Measurements from ENCODE around the gene IL17RE. TPM values are rescaled to one million over a fixed set of nuclear protein-coding genes. Genes with fewer than 3 reads are reported as not detected.
A peak's percentile ranks its signal among the peaks of the same experiment; 100 is the strongest.

IL17RE gene
- polyA plus RNA-seq, 1 donor from 2014 or later, result 0.52 TPM

DNA sequence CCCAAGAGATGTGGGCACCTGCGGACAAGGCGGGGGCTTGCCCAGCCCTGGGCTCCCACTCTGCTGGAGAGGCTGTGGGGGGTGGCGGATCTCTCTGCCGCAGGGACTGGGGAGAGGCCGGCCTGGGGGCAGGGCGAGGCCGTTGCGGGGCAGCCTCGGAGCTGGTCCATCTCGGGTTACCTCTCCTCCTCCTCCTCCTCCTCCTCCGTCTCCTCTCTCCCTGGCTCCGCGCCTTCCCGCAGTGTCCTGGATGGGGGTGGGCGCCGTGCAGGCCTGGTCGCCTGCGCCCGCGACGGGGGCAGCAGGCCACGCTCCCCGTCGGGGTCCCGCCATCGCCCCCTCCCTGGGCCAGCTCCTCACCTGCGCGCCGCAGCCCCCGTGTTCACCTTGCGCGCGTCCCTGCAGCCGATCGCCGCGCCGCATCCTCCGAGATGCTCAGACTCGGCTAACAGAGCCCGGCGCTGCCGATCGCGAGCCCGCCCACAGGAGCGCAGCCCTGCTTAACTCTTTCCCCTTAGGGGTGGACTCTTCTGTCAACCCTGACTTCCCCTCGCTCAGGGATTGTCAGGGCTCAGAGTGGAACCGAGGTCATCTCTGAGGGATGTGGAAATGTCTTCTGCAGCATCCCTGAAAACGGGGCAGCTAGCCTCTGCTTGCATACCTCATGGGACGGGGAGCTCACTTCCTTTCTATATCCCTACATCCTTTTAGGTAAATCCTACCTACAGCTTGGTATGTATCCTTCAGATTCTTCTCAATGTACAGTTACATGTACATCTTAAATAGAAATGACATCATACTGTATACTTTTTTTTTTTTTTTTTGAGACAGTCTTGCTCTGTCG, 49.5 kb downstream of the IL17RE start, which contains the start of gene PRRT3:
Gene PRRT3 (minus strand): TSS at position 447 of the 844 bp plus-strand sequence. CDS start 2,293 bp downstream, outside the sequence.
- Histone ChIP-seq H3K27me3 (ENCODE audit: insufficient read depth, low read depth, low read length) (no peaks in the 10 kb centered on the region), H3K4me2 (ENCODE audit: low read length) (peak within 1 kb of the TSS; percentile 92), H3K9me2 (ENCODE audit: insufficient read depth, low read length) (no peaks in the 10 kb centered on the region), H3K79me2 (replicated peaks; ENCODE audit: insufficient read depth, low read length) (no peaks in the 10 kb centered on the region), H3K9me3 (ENCODE audit: low read length) (no peaks in the 10 kb centered on the region), H3K4me3 (ENCODE audit: low read length) (peak within 1 kb of the TSS; percentile 95), H4K20me1 (ENCODE audit: insufficient read depth) (no peaks in the 10 kb centered on the region), H3F3A (ENCODE audit: insufficient read depth, low read length, poor library complexity, severe bottlenecking) (no peaks in the 10 kb centered on the region), H3K27ac (ENCODE audit: low read length) (no peak within 1 kb of the TSS), H3K36me3 (ENCODE audit: insufficient read depth, low read length) (no peaks in the 10 kb centered on the region), H3K9ac (ENCODE audit: low read length) (peak within 1 kb of the TSS; percentile 77), H2AFZ (ENCODE audit: low read depth, low read length) (peak within 1 kb of the TSS; percentile 69)
- TF ChIP-seq MXI1 (conservative IDR thresholded peaks at IDR 0.05; ENCODE audit: poor library complexity, severe bottlenecking) (peak; percentile 87), EP300 (conservative IDR thresholded peaks at IDR 0.05; ENCODE audit: poor library complexity, severe bottlenecking) (peak; percentile 54), TAF1 (IDR thresholded peaks at IDR 0.05; ENCODE audit: low read depth) (peak; percentile 47), EZH2 (IDR thresholded peaks at IDR 0.05; ENCODE audit: borderline replicate concordance, insufficient read depth, low read length, poor library complexity, severe bottlenecking) (no peak), RAD21 (conservative IDR thresholded peaks at IDR 0.05) (peak; percentile 42), SMC3 (conservative IDR thresholded peaks at IDR 0.05; ENCODE audit: poor library complexity) (peak; percentile 59), CTCF (IDR thresholded peaks at IDR 0.05; ENCODE audit: poor library complexity, severe bottlenecking) (no peak), POLR2AphosphoS5 (IDR thresholded peaks at IDR 0.05) (peak; percentile 81)
- TF ChIP-seq, protein P1, sequence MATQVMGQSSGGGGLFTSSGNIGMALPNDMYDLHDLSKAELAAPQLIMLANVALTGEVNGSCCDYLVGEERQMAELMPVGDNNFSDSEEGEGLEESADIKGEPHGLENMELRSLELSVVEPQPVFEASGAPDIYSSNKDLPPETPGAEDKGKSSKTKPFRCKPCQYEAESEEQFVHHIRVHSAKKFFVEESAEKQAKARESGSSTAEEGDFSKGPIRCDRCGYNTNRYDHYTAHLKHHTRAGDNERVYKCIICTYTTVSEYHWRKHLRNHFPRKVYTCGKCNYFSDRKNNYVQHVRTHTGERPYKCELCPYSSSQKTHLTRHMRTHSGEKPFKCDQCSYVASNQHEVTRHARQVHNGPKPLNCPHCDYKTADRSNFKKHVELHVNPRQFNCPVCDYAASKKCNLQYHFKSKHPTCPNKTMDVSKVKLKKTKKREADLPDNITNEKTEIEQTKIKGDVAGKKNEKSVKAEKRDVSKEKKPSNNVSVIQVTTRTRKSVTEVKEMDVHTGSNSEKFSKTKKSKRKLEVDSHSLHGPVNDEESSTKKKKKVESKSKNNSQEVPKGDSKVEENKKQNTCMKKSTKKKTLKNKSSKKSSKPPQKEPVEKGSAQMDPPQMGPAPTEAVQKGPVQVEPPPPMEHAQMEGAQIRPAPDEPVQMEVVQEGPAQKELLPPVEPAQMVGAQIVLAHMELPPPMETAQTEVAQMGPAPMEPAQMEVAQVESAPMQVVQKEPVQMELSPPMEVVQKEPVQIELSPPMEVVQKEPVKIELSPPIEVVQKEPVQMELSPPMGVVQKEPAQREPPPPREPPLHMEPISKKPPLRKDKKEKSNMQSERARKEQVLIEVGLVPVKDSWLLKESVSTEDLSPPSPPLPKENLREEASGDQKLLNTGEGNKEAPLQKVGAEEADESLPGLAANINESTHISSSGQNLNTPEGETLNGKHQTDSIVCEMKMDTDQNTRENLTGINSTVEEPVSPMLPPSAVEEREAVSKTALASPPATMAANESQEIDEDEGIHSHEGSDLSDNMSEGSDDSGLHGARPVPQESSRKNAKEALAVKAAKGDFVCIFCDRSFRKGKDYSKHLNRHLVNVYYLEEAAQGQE (IDR thresholded peaks at IDR 0.05; ENCODE audit: borderline replicate concordance), result no peak

DNA sequence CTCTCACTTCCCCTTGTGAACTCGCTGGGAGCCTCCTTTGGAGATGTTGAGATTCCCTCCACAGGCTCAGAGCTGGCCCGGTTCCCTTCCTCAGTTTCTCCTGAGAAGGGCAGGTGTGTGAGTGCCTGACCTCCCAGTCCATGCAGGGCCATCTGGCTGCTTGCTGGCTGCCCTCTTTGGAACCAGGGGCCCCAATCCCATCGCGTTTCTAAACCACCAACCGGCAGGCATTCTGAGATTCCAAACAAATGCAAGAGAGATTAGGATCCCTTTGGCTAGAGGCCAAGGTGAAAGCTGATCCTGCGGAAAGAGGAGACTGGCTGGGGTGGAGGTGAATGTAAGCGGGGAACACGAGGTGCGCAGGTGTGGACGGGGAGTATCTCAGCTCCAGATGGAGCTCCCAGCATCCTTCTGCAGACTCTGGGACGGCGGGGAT, 52.4 kb downstream of the IL17RE start:
- H3K27me3 ChIP-seq (ENCODE audit: insufficient read depth, low read depth, low read length), result no peaks in the 10 kb centered on the region
- H3F3A ChIP-seq (ENCODE audit: insufficient read depth, low read length, poor library complexity, severe bottlenecking), result no peaks in the 10 kb centered on the region
- no peak overlapping the region for H3K4me3 ChIP-seq (ENCODE audit: low read length)
- no peaks in the 10 kb centered on the region for H3K9me2 ChIP-seq (ENCODE audit: insufficient read depth, low read length)
- no peak overlapping the region for H3K9ac ChIP-seq (ENCODE audit: low read length)
- no peaks in the 10 kb centered on the region for H4K20me1 ChIP-seq (ENCODE audit: insufficient read depth)
- no peak overlapping the region for H2AFZ ChIP-seq (ENCODE audit: low read depth, low read length)
- no peaks in the 10 kb centered on the region for H3K36me3 ChIP-seq (ENCODE audit: insufficient read depth, low read length)
- H3K9me3 ChIP-seq (ENCODE audit: low read length), result no peaks in the 10 kb centered on the region
- TF ChIP-seq POLR2AphosphoS5 (IDR thresholded peaks at IDR 0.05) (no peak), MXI1 (conservative IDR thresholded peaks at IDR 0.05; ENCODE audit: poor library complexity, severe bottlenecking) (no peak), EP300 (conservative IDR thresholded peaks at IDR 0.05; ENCODE audit: poor library complexity, severe bottlenecking) (no peak), EZH2 (IDR thresholded peaks at IDR 0.05; ENCODE audit: borderline replicate concordance, insufficient read depth, low read length, poor library complexity, severe bottlenecking) (no peak), SMC3 (conservative IDR thresholded peaks at IDR 0.05; ENCODE audit: poor library complexity) (no peak), TAF1 (IDR thresholded peaks at IDR 0.05; ENCODE audit: low read depth) (no peak), CTCF (IDR thresholded peaks at IDR 0.05; ENCODE audit: poor library complexity, severe bottlenecking) (no peak), RAD21 (conservative IDR thresholded peaks at IDR 0.05) (no peak)
- TF ChIP-seq, protein P1 (IDR thresholded peaks at IDR 0.05; ENCODE audit: borderline replicate concordance), result no peak
- no peak overlapping the region for H3K4me2 ChIP-seq (ENCODE audit: low read length)
- no peaks in the 10 kb centered on the region for H3K79me2 ChIP-seq (replicated peaks; ENCODE audit: insufficient read depth, low read length)
- no peak overlapping the region for H3K27ac ChIP-seq (ENCODE audit: low read length)

Measured in neural cell (in vitro differentiated cells).